ENCODE measurements around the gene ZBTB38.

DNA sequence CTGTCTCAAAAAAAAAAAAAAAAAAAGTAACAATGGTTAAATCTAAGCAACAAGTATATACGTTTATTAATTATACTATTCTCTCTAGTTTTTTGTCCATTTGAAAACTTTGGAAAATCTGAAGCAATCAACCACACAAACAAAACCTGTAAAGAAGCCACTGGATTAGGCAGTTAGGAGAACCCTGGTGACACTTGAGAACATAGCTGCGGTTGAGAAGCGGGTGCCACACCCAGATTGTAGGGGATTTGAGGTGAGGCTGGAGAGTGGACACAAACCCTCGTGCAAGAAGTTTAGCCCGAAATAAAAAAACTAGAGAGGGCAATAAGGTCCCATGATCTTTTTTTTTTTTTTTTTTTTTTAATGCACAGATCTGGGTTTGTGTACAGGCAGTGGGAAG, 25.9 kb upstream of the ZBTB38 start:
- TF ChIP-seq, protein P1, sequence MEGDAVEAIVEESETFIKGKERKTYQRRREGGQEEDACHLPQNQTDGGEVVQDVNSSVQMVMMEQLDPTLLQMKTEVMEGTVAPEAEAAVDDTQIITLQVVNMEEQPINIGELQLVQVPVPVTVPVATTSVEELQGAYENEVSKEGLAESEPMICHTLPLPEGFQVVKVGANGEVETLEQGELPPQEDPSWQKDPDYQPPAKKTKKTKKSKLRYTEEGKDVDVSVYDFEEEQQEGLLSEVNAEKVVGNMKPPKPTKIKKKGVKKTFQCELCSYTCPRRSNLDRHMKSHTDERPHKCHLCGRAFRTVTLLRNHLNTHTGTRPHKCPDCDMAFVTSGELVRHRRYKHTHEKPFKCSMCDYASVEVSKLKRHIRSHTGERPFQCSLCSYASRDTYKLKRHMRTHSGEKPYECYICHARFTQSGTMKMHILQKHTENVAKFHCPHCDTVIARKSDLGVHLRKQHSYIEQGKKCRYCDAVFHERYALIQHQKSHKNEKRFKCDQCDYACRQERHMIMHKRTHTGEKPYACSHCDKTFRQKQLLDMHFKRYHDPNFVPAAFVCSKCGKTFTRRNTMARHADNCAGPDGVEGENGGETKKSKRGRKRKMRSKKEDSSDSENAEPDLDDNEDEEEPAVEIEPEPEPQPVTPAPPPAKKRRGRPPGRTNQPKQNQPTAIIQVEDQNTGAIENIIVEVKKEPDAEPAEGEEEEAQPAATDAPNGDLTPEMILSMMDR (IDR thresholded peaks at IDR 0.05) = no peak
- TF ChIP-seq POLR2A (IDR thresholded peaks at IDR 0.05) = no peak

All from thyroid gland (tissue), 4 donors.